Astrocyte of the spinal cord (primary cell): ENCODE measurements around the gene DUS3L.

Experiments
- DNase-seq: peaks from one replicate; pipeline ENCODE4 v3.0.0; 2011; ENCODE audit warnings: low read depth, low spot score
- H3K4me3 ChIP-seq: 2 replicates; pipeline ENCODE4 v1.5.1; 2011; ENCODE audit warnings: low read depth, mild to moderate bottlenecking, low read length, moderate library complexity
- CTCF ChIP-seq: IDR thresholded peaks from 2 replicates; pipeline ENCODE4 v1.5.1; 2012; ENCODE audit warnings: low read depth, mild to moderate bottlenecking, low read length, inconsistent platforms
- in situ Hi-C: cut with HindIII; loops from 2 replicates; pipeline ENCODE4 v1.10.0; 2017; ENCODE audit warnings: low sequenced_read_pairs

DUS3L gene

GRCh38 chr19:5832061-5832460 is 41.1 kb upstream of the DUS3L start:
- in situ Hi-C loops = no loop called here

GRCh38 chr19:5831159-5831558 is 40.2 kb upstream of the DUS3L start:
- TF ChIP-seq CTCF = no peak
- no peak overlapping the region for H3K4me3 ChIP-seq
- DNase-seq = no peak
- in situ Hi-C loops = no loop called here

More at GRCh38 chr19:5832061-5832460, 41.1 kb upstream of the DUS3L start:
- H3K4me3 ChIP-seq = no peak overlapping the region
- DNase-seq = no peak
- TF ChIP-seq CTCF = no peak

- no peak for TF ChIP-seq CTCF
- no peak for DNase-seq
- H3K4me3 ChIP-seq = no peak overlapping the region
- in situ Hi-C loops = no loop called here
Observed at GRCh38 chr19:5829567-5830310, 38.8 kb upstream of the DUS3L start.

GRCh38 chr19:5828661-5829566 is 38.0 kb upstream of the DUS3L start:
- H3K4me3 ChIP-seq = peak overlapping the region; percentile 70
- TF ChIP-seq CTCF = no peak
- in situ Hi-C loops = no loop called here
- DNase-seq = no peak

- TF ChIP-seq CTCF = no peak
- peak; percentile 93 for DNase-seq
- H3K4me3 ChIP-seq = peak overlapping the region; percentile 70
- in situ Hi-C loops = no loop called here
Observed at GRCh38 chr19:5827891-5828660, 37.1 kb upstream of the DUS3L start.

GRCh38 chr19:5827342-5827890 is 36.5 kb upstream of the DUS3L start:
- in situ Hi-C loops = no loop called here
- no peak for TF ChIP-seq CTCF
- H3K4me3 ChIP-seq = peak overlapping the region; percentile 42
- no peak for DNase-seq
